OCI-LY7 (cell line): Measurements from ENCODE around the gene SLC41A3. TPM values are rescaled to one million over a fixed set of nuclear protein-coding genes. Genes with fewer than 3 reads are reported as not detected.

Source experiments
- BruUV-seq: library from RNA; stranded (reverse); fragments of 400-500 nt; replicated peaks from 2 replicates; lab custom pipeline; 2021; lab: Mats Ljungman, UMichigan
- CTCF ChIA-PET: fragments of 300-600 bp; sonication (Branson Sonifier 250); formaldehyde crosslinking; loops from one replicate; lab custom pipeline; 2022; ENCODE audit warnings: antibody characterized with exemption; ENCODE audit not compliant: unreplicated experiment; lab: Charles Lee
- POLR2A ChIA-PET: fragments of 300-600 bp; sonication (Branson Sonifier 250); formaldehyde crosslinking; loops from one replicate; lab custom pipeline; 2022; ENCODE audit warnings: antibody characterized with exemption; lab: Charles Lee
- DNase-seq: peaks from one replicate; pipeline ENCODE4 v3.0.0-alpha.2; 2015; ENCODE audit warnings: low spot score
- H2AFZ ChIP-seq: fragments of 200-600 bp; sonication (generic), shearing (Covaris generic); 2 replicates; pipeline ENCODE4 v1.6.1; 2014; ENCODE audit warnings: mild to moderate bottlenecking, antibody characterized with exemption, low read length, moderate library complexity
- H3K27ac ChIP-seq: fragments of 200-600 bp; sonication (generic); 2 replicates; pipeline ENCODE4 v1.5.1; 2014; ENCODE audit warnings: mixed run types, low read depth, mild to moderate bottlenecking, moderate library complexity, low read length, inconsistent platforms; ENCODE audit not compliant: poor library complexity, severe bottlenecking
- H3K36me3 ChIP-seq: fragments of 200-600 bp; sonication (generic); 2 replicates; pipeline ENCODE4 v1.6.1; 2014; ENCODE audit warnings: mild to moderate bottlenecking, antibody characterized with exemption, low read length, moderate library complexity, mixed read lengths; ENCODE audit not compliant: insufficient read depth
- H3K4me1 ChIP-seq: fragments of 200-600 bp; sonication (generic); 2 replicates; pipeline ENCODE4 v1.5.1; 2014; ENCODE audit warnings: mild to moderate bottlenecking, low read length; ENCODE audit not compliant: insufficient read depth, poor library complexity, severe bottlenecking
- H3K4me2 ChIP-seq: fragments of 200-600 bp; sonication (generic); 2 replicates; pipeline ENCODE4 v1.6.1; 2014; ENCODE audit warnings: mild to moderate bottlenecking, low read length
- H3K4me3 ChIP-seq: fragments of 200-600 bp; sonication (generic); 2 replicates; pipeline ENCODE4 v1.5.1; 2014; ENCODE audit warnings: mild to moderate bottlenecking, low read depth, low read length; ENCODE audit not compliant: poor library complexity, severe bottlenecking
- H3K79me2 ChIP-seq: fragments of 200-600 bp; sonication (generic); 2 replicates; pipeline ENCODE4 v1.6.1; 2016; ENCODE audit warnings: low read depth, mild to moderate bottlenecking, low read length, moderate library complexity, mixed read lengths; ENCODE audit not compliant: insufficient read depth
- H3K9me2 ChIP-seq: fragments of 200-600 bp; sonication (generic); 2 replicates; pipeline ENCODE4 v1.6.1; 2016; ENCODE audit warnings: mild to moderate bottlenecking, low read length, mixed read lengths; ENCODE audit not compliant: insufficient read depth
- H3K9me3 ChIP-seq: fragments of 200-600 bp; sonication (generic); 2 replicates; pipeline ENCODE4 v1.6.1; 2014; ENCODE audit warnings: mild to moderate bottlenecking, mixed run types, low read length, mixed read lengths
- H4K20me1 ChIP-seq: fragments of 200-600 bp; sonication (generic); 2 replicates; pipeline ENCODE4 v1.6.1; 2014; ENCODE audit warnings: mild to moderate bottlenecking, antibody characterized with exemption, low read length, moderate library complexity, mixed read lengths; ENCODE audit not compliant: insufficient read depth
- EZH2phosphoT487 ChIP-seq: fragments of 200-600 bp; sonication (generic); IDR thresholded peaks from 2 replicates; pipeline ENCODE4 v1.6.1; 2018; ENCODE audit warnings: low read depth, borderline replicate concordance, mild to moderate bottlenecking, mixed run types, antibody characterized with exemption, low read length, moderate library complexity, mixed read lengths
- intact Hi-C: fragments of 100-400 bp; cut with micrococcal nuclease; formaldehyde crosslinking; loops from one replicate; pipeline ENCODE4 v1.10.0; 2022; ENCODE audit not compliant: unreplicated experiment
- total RNA-seq, 2 experiments: library from RNA; depleted of rRNA in 1 of 2; stranded (reverse); fragments of >200 nt in 1 of 2; shearing (Covaris generic) in 1 of 2; gene quantifications; 2 replicates each; pipeline ENCODE4 v1.2.3, GENCODE V29; 2014 to 2022
- TF ChIP-seq, protein P1 (sequence below): fragments of 200-600 bp; sonication (generic); conservative IDR thresholded peaks from 2 replicates; pipeline ENCODE4 v1.5.1; 2014; ENCODE audit warnings: mild to moderate bottlenecking, antibody characterized with exemption, low read length, moderate library complexity, mixed read lengths

The SLC41A3 gene
- total RNA-seq, 2 experiments from 2014 or later: 31.9 to 35.9 TPM

GRCh38 chr3:126117786-126118185, 33.9 kb upstream of the SLC41A3 start:
- Histone ChIP-seq H3K4me2 (no peak overlapping the region), H3K79me2 (no peaks in the 10 kb centered on the region), H3K27ac (no peak overlapping the region), H3K9me2 (no peaks in the 10 kb centered on the region), H2AFZ (no peak overlapping the region), H3K9me3 (no peaks in the 10 kb centered on the region), H3K4me3 (no peak overlapping the region), H3K4me1 (no peaks in the 10 kb centered on the region), H3K36me3 (no peaks in the 10 kb centered on the region), H4K20me1 (no peaks in the 10 kb centered on the region)
- no TSS peak for BruUV-seq
- ChIA-PET CTCF (no interaction called here), POLR2A (no interaction called here)
- TF ChIP-seq, protein P1, sequence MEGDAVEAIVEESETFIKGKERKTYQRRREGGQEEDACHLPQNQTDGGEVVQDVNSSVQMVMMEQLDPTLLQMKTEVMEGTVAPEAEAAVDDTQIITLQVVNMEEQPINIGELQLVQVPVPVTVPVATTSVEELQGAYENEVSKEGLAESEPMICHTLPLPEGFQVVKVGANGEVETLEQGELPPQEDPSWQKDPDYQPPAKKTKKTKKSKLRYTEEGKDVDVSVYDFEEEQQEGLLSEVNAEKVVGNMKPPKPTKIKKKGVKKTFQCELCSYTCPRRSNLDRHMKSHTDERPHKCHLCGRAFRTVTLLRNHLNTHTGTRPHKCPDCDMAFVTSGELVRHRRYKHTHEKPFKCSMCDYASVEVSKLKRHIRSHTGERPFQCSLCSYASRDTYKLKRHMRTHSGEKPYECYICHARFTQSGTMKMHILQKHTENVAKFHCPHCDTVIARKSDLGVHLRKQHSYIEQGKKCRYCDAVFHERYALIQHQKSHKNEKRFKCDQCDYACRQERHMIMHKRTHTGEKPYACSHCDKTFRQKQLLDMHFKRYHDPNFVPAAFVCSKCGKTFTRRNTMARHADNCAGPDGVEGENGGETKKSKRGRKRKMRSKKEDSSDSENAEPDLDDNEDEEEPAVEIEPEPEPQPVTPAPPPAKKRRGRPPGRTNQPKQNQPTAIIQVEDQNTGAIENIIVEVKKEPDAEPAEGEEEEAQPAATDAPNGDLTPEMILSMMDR: no peak
- no peak for TF ChIP-seq EZH2phosphoT487
- no peak for DNase-seq
- intact Hi-C loops: no loop called here

DNA sequence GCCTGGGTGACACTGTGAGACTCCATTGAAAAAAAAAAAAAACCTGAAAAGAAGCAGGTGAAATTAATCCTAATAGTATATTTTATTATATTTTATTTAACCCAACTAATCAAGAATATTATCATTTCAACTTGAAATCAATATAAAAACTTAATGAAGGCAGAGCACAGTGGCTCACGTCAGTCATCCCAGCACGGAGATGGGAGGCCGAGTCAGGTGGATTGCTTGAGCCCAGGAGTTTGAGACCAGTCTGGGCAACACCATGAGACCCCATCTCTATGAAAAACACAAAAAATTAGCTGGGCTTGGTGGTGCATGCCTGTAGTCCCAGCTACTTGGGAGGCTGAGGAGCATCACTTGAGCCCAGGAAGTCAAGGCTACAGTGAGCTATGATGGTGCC, 33.3 kb upstream of the SLC41A3 start:
- no peak for DNase-seq
- H3K9me2 ChIP-seq: no peaks in the 10 kb centered on the region
- no peak overlapping the region for H3K4me3 ChIP-seq
- H3K4me2 ChIP-seq: no peak overlapping the region
- no peaks in the 10 kb centered on the region for H3K9me3 ChIP-seq
- no peaks in the 10 kb centered on the region for H3K79me2 ChIP-seq
- CTCF ChIA-PET: no interaction called here
- no peak for TF ChIP-seq EZH2phosphoT487
- TF ChIP-seq, protein P1: no peak
- H3K27ac ChIP-seq: no peak overlapping the region
- no TSS peak for BruUV-seq
- H3K36me3 ChIP-seq: no peaks in the 10 kb centered on the region
- POLR2A ChIA-PET: no interaction called here
- intact Hi-C loops: no loop called here
- H4K20me1 ChIP-seq: no peaks in the 10 kb centered on the region
- H3K4me1 ChIP-seq: no peaks in the 10 kb centered on the region
- no peak overlapping the region for H2AFZ ChIP-seq

- no peak for DNase-seq
- no peak overlapping the region for H2AFZ ChIP-seq
- no peak overlapping the region for H3K4me2 ChIP-seq
- no peaks in the 10 kb centered on the region for H3K79me2 ChIP-seq
- H3K27ac ChIP-seq: no peak overlapping the region
- no peak overlapping the region for H3K4me3 ChIP-seq
- intact Hi-C loops: no loop called here
- H3K36me3 ChIP-seq: no peaks in the 10 kb centered on the region
- H3K9me2 ChIP-seq: no peaks in the 10 kb centered on the region
- ChIA-PET POLR2A (no interaction called here), CTCF (no interaction called here)
- H3K4me1 ChIP-seq: no peaks in the 10 kb centered on the region
- H3K9me3 ChIP-seq: no peaks in the 10 kb centered on the region
- H4K20me1 ChIP-seq: no peaks in the 10 kb centered on the region
- BruUV-seq: no TSS peak
- TF ChIP-seq, protein P1: no peak
- no peak for TF ChIP-seq EZH2phosphoT487
These were observed 32.6 kb upstream of the SLC41A3 start for GRCh38 chr3:126116526-126116925.
